Kidney tubule cell (primary cell): Measurements from ENCODE around the gene NDUFV3.
A peak's percentile ranks its signal among the peaks of the same experiment; 100 is the strongest.
"Not testable (repeated sequence)": the region's sequence is repeated elsewhere in the genome, so short reads cannot be mapped to it uniquely, and the experiment has no call there.

ENCODE experiments used
- DNase-seq: peaks from one replicate; pipeline ENCODE4 v3.0.0-alpha.2; 2018; ENCODE audit warnings: low spot score

The NDUFV3 gene

GRCh38 chr21:42937034-42937940 lies 44.2 kb downstream of the NDUFV3 start:
- DNase-seq, result not testable (repeated sequence)

- DNase-seq, result no peak
These were observed 45.0 kb downstream of the NDUFV3 start for GRCh38 chr21:42937960-42938605.

GRCh38 chr21:42938606-42938995 lies 45.5 kb downstream of the NDUFV3 start:
- DNase-seq, result not testable (repeated sequence)

- peak; percentile 89 for DNase-seq
These were observed 46.7 kb downstream of the NDUFV3 start for GRCh38 chr21:42939582-42940413.

GRCh38 chr21:42941696-42942085 lies 48.6 kb downstream of the NDUFV3 start:
- peak; percentile 37 for DNase-seq

GRCh38 chr21:42942244-42942643 lies 49.1 kb downstream of the NDUFV3 start:
- DNase-seq, result peak; percentile 68

- DNase-seq, result not testable (repeated sequence)
These were observed 56.1 kb downstream of the NDUFV3 start for GRCh38 chr21:42949094-42949755.

GRCh38 chr21:42951193-42951592 lies 58.1 kb downstream of the NDUFV3 start:
- DNase-seq, result not testable (repeated sequence)

GRCh38 chr21:42956824-42957630 lies 63.9 kb downstream of the NDUFV3 start:
- DNase-seq, result no peak

GRCh38 chr21:42958122-42958521 lies 65.0 kb downstream of the NDUFV3 start:
- DNase-seq, result not testable (repeated sequence)

- no peak for DNase-seq
These were observed 66.6 kb downstream of the NDUFV3 start for GRCh38 chr21:42959728-42960127.

GRCh38 chr21:42962380-42963007 lies 69.4 kb downstream of the NDUFV3 start:
- DNase-seq, result no peak
